Endothelial cell of umbilical vein (primary cell): ENCODE data around the gene SLC13A1.

Experiments
- CTCF ChIP-seq, 2 donors: IDR thresholded peaks; 1 replicate in 1 of 2; 2 replicates in 1 of 2; pipeline ENCODE4 v1.5.1; 2011; ENCODE audit warnings: low read length in 2 of 2, mild to moderate bottlenecking in 2 of 2, moderate library complexity in 2 of 2, control low read depth in 1 of 2, inconsistent platforms in 1 of 2, low read depth in 1 of 2; ENCODE audit not compliant: insufficient read depth in 1 of 2; ENCODE audit errors: extremely low read depth in 1 of 2
- EZH2 ChIP-seq: IDR thresholded peaks from 2 replicates; pipeline ENCODE4 v1.6.1; 2012; ENCODE audit warnings: borderline replicate concordance, low read depth, mild to moderate bottlenecking, moderate library complexity, low read length, inconsistent platforms; ENCODE audit not compliant: severe bottlenecking
- FOS ChIP-seq: IDR thresholded peaks from 2 replicates; pipeline ENCODE4 v1.6.1; 2011; ENCODE audit warnings: mild to moderate bottlenecking, low read length, moderate library complexity, borderline replicate concordance; ENCODE audit not compliant: insufficient read depth
- GATA2 ChIP-seq: IDR thresholded peaks from 2 replicates; pipeline ENCODE4 v1.7.0; 2011; ENCODE audit warnings: low read depth, mild to moderate bottlenecking, moderate library complexity, mixed read lengths, low read length; ENCODE audit not compliant: insufficient read length, insufficient read depth
- JUN ChIP-seq: IDR thresholded peaks from 2 replicates; pipeline ENCODE4 v1.6.1; 2011; ENCODE audit warnings: borderline replicate concordance, low read depth; ENCODE audit not compliant: insufficient read length, insufficient read depth
- MAX ChIP-seq: IDR thresholded peaks from 2 replicates; pipeline ENCODE4 v1.6.1; 2011; ENCODE audit not compliant: insufficient read depth, insufficient read length
- MYC ChIP-seq: IDR thresholded peaks from one replicate; pipeline ENCODE4 v1.6.1; 2011; ENCODE audit warnings: mild to moderate bottlenecking, low read depth, low read length
- POLR2A ChIP-seq: IDR thresholded peaks from 2 replicates; pipeline ENCODE4 v1.6.1; 2012; ENCODE audit warnings: low read depth, mild to moderate bottlenecking, control low read depth, low read length
- POLR2AphosphoS5 ChIP-seq: IDR thresholded peaks from 2 replicates; pipeline ENCODE4 v1.6.1; 2012; ENCODE audit warnings: low read depth, mild to moderate bottlenecking, control low read depth, low read length, moderate library complexity; ENCODE audit not compliant: insufficient read depth

DNA sequence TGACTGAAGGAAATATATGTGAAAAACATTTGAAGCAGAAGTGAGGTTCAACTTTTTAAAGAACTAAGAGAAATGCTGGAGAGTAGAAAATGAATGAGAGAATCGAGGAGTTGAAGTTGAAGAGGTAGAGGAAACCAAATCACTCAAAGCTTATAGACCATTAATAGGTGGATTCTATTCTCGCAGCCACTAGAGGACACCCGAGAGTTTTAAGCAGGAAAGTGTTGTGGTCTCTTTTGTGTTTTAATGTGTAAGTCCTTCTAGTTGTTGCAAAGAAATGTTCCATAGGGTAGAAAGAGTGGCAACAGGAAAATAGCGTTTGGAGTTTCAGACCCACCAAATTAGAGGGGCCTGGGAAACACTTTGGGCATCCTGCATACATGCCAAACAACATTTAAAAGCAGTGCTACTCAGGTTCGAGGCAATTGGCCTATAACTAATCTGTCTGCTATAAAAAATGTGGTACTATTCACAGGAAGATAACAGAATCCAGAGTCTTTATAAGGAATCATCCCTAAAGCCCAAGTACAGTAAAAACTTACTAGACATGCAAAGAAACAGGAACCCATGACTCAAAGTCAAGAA lies 129.0 kb downstream of the SLC13A1 start:
- TF ChIP-seq POLR2AphosphoS5: no peak
- TF ChIP-seq CTCF (IDR thresholded peaks at IDR 0.05; ENCODE audit: extremely low read depth in 1 of 2, insufficient read depth in 1 of 2, low read depth in 1 of 2, low read length in 2 of 2): peak; percentile 17 to 34
- TF ChIP-seq POLR2A: no peak
- no peak for TF ChIP-seq GATA2
- no peak for TF ChIP-seq MAX
- no peak for TF ChIP-seq EZH2
- no peak for TF ChIP-seq MYC
- no peak for TF ChIP-seq FOS
- TF ChIP-seq JUN: no peak
